Fibroblast of skin of scalp (primary cell): ENCODE data around the gene CACNA2D3.

Source experiments
- DNase-seq: peaks from one replicate; pipeline ENCODE4 v3.0.0-alpha.2; 2013

Gene CACNA2D3

DNA sequence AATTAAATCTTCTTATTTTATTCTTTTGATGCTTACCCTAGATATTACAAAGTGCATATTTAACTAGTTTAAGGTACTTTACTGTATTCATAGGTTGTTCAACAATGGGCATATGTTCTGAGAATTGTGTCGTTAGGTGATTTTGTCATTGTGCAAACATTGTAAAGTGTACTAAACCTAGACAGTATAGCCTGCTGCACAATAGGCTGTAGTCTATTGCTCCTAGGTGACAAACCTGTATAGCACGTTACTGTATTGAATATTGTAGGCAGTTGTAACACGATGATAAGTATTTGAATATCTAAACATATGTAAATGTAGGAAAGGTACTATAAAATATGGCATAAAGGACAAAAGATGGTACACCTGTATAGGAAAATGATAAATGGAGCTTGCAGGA, 100.7 kb downstream of the CACNA2D3 start:
- DNase-seq: no peak

DNA sequence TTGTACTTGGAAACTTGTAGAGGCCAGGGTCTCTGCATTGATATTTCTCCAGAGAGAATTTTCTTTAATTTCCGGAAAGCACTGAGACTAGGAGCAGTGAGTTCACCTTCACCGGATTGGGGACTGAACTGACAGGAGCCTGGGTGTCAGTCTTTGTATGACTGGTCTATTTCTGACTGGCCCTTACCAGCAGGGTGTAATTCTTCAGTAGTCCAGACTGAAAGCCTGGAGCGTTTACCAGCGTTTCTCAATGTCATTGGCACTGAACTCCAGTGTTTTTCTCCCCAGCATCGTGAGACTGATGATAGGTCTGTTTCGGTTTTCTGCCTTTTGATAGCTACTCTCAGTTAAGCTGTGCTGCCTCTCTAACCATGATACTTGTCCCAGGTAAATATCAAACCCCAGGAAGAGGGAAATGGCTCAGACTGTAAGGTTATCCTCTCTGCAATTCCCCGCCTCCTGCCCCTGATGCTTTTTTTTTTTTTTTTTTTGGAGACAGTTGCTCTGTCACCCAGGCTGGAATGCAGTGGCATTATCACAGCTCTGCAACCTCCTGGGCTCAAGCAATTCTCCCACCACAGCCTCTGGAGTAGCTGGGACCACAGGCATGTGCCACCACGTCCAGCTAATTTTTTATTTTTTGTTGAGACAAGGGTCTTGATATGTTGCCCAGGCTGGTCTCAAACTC, 103.6 kb downstream of the CACNA2D3 start:
- no peak for DNase-seq

DNA sequence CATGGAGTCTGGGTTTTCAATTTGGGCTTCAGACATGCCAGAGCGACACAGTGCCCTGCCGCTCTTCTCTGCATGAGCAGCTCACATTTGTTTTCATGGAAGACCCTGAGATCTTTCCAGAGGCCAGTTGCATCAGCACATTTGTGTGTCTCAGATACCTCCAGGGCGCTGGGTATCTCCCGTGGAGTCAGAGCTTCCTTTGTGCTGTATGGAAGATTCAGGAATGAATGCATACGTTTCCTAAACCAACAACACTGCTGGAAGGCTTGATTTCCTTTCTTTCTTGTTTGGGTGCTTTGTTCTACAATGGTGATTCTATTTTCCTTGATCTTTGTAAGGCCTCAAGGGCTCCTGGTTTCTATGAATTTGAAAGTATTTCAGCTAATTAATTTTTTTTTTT, 106.5 kb downstream of the CACNA2D3 start:
- DNase-seq: no peak

DNA sequence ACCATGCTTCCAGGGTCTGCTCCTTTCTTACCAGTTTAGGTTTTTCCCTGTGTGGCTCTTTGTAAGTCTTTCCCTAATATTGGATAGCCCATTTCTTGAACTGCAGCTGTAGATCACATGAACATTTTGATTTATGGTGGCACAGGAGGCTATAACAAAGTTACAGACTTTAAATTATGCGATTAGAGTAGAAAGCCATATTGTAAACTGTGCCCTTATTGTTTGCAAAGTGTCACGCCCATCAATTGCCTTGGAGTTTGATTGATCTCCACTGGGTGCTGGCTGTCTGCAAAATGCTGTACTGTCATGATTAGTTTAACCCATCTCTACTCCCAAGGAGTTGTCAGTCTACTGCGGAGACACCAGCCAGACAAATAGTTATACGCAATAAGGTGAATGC, 110.3 kb downstream of the CACNA2D3 start:
- DNase-seq: no peak

DNA sequence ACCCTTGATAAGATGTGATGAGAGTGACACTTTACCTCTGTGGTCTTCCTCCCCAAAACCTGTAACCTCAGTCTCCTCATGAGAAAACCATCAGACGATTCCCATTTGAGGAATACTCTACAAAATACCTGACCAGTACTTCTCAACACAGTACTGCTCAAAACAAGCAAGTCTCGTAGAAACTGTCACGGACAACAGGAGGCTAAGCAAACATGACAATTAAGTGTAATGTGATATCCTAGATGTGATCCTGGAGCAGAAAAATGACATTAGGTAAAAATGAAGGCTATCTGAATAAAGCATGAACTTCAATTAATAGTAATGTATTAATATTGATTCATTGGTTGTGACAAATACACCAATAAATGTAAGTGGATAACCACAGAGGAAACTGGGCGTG, 113.6 kb downstream of the CACNA2D3 start:
- no peak for DNase-seq

DNA sequence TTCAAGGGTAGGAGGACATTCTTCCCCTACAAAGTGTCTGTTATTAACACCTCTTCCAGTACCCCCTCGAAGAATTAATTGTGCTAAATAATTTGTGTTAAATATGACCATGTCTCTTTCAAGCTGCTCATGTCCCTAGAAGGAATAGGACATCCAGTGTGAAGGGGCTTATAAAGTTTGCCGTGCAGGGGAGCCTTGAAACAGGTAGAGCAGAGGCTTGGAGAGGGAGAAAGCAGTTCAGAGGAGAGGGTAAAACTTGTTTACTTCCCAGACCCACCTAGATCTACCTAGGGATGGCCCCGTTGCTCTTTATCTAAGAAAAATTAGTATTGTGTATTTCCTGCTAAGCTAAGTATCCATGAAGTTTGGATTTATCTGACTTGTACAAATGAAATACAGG, 114.8 kb downstream of the CACNA2D3 start:
- no peak for DNase-seq

DNA sequence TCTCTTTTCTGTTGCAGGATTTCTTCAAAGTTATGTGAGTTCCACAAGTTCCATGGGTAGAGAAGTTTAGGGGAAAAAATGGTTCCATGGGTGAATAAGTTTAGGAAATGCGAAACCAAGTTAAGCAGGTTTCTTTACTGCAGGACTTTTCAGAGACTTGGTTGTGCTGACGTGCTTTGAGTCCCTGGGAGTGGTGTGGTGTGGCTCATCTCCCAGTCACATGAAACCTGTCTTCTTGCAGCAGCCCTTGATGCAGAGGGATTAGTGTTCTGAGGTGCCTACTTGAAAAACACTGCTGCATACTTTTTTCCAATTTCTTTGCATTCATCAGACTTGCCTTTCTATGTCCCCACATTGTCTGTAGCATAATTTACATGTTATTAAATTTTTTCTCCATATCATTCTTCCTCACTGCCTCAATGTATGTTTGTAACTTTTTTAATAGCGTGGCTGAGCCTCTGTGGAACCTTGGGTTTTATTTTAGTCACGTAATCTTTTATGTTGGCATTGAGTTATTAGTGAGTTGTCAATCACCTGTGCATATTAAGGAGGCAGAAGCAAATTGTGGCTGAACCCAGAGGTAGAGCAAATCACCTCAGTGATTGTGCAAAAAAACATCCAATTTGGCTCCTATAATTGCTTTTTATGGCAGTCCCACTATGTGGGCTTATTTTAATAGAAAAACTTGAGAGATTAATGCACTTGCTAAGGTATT, 115.6 kb downstream of the CACNA2D3 start:
- DNase-seq: no peak

DNA sequence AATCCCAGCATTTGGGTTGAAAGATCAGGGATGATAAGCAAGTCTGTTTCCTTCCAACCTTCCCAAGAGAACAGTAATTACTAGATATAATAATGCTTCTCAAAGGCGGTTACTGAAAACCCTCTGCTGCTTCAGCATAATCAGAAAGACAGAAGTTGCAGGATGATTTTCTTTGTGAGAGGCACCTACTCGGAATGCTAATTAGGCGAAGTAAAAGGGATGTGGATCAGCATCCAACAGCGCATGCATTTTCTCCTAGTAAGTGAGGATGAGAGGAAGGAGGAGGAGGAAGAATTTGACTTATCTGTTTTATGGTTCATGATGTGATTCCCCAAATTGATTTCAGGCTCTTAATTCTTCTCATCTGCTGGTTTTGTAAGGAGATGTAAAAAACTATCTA, 118.0 kb downstream of the CACNA2D3 start:
- no peak for DNase-seq

DNA sequence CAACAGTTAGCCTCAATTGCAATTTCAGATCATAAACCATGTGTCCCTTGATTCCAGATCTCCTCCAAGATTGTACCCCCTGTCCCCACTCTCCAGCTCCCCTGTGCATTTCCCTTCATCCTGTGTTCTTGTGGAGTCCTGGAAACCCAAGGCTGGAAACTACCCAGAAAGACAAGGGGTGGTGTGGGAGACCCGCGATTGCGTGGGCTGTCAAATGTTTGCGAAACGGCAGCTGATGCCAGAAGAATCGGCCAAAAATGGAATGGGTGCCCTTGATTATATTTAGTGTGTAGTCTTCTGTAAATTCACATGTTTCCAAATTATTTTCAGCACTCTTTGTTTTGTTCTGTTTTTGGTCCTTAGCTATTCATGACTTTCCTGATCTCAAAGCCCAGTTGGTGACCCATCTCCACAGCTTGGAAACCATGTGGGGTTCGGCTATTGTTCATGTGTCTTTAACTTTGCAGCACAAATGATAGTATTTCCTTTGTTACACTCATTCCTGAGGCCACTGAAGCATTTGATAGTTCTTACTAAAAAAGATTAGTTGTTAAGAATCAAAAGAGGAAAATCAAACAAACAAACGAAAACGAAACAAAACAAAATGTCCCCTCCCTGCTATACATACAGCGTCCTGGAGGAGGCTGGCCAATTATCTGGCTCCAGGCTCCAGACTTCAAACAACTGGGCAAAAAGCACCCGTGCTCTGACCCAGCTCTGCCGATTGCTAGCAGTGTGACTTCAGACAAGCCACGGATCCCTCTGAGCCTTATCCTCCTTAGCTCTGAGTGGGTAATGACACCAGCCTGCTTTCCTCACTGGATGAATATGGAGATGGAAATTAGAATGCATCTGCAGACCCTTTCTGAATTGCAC, 120.9 kb downstream of the CACNA2D3 start:
- no peak for DNase-seq

DNA sequence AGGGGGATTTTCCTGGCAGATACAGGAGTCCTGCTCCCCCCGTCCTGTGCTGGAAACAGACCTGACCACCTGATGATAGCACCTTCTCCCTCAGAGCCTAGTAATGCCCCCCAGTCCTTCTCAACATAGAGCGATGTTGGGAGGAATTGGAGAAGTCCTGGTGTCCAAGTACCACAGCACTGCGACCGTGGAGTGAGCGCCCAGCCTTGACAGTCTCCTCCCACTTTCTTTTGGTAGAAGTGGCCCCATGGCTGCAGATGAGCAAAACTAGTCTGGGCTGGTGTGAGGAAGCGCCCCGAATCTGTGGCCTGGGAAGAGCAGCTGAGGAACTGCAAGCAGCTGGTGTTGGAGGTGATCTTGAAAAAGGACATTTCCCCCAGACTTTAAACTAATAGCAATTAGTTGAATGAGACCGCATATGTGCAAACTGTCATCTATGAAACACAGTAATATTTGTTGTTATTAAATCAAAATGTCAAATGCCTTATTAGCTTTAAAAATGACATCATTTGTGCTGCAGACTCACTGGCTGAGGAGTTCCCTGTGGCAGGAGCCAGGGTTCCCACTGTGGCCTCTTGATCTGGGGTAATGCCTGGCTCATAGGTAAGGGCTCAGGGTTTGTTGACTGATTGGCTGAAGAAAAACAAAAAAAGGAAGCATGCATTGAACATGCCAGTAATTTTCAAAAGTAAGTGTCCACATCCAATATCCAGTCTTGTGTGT, 121.8 kb downstream of the CACNA2D3 start:
- DNase-seq: no peak

DNA sequence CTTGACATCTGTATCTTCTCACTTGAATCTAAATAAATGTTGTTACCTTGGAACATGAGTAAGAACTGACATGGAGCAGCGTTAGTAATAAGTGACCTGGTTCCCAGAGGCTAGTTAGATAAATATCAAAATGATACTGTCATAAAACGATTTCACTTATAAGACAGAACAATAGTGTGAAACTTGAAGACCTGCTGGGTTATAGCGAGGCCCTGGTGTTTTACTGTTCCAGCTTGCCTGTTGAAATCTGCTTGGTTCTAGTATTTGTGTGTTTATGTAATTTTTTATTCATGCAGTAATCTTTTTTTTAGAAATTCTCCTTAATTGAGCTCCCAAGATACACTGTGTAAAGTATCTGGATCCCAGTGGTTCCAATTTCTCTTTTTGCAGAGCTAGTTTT, 129.4 kb downstream of the CACNA2D3 start:
- DNase-seq: no peak

DNA sequence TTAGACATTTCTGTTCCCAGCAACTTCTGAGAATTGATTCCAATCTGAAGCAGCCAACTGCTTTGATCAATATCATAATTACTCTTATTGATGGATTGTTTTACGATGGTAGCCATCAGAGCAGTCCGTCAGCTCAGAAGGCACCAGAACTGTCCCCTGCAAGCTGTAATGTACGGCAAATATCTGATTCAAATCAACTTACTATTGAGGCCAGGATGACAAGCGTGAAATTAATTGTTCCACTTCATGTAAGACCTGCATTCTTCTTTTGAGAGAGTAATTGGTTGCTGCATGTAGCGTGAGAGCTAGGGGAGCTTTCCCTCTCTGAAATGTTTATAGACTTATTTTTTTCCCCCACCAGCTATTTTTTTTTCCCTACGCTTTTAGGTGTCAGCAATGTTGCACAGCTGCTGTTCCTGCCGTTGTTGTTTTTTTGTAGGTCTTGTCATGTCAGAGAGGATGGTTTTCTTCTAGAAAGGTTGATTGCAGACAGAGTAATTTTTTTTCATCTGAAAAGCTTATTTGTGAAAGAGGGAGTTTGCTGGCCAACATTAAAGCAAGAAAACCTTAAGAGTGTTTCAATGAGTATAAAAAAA, 134.9 kb downstream of the CACNA2D3 start:
- DNase-seq: no peak

DNA sequence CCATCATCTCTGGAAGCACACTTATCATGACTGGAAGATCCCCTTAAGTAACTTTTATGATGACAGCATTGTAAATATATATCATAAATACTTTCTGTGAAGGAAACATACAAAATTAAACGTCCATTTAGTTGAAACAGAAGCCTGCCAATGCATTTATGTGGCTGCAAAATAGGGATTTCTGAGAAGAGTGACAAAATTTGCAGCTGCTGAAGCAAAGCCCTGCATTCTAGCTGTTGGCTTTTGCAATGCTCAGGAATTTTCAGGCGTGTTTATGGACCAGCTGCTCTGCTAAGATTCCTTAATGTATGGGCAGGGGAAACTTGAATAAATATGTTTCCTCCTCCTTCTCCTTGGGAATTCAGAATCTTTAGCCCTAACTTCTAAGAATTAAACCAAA, 137.3 kb downstream of the CACNA2D3 start:
- DNase-seq: no peak

DNA sequence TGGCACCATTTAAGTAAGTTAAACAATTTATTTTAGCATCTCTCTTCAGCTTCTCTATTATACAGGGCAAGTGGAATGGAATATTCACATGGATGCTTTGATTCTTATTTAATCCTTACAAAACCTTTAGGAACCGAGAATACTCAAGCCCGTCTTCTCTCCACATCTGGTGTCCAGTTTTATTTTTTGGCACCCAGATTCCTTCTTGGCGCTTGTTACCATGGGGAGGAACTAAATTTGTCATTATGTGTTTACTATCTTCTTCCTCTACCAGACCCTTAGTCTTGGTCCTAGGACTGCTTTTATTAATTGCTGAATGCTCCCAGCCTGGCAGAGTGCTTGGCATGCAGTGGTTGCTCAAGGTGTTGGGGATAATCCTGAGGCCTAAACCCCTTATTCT, 138.8 kb downstream of the CACNA2D3 start:
- DNase-seq: no peak

DNA sequence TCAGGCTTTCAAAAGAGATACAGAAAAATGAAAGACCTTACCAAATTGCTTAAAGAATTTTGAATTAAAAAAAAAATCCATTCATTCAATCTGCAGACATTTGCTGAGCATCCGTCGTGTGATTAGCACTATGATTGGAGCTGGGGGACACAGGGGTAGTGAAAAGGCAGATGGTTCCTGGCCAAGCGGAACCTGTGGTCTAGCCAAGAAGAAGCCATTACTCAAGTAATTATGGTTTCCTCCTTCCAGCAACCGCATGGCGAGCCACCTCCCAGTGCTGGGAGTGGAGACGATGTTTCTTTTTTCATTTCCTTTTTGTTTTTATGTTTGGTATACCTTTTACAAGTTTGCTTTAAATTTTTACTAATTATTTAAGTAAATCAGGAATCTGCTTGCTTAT, 140.2 kb downstream of the CACNA2D3 start:
- DNase-seq: no peak

DNA sequence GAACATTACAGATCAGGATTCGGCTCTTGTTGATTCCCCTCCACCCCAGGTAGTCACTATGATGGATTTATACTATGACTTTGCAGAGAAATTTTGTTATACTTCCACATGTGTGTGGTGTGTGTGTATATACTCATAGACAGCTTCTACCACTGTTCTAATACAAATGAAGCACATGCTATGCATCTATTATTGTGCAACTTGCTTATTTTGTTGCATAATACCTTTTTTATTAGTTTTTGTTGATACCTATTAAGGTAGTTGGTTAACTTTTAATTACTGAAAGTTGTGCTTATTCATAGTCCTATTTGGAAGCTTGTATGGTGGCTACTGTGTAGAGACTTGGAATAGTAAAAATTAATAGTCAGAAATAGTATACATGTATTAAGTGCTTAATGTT, 140.6 kb downstream of the CACNA2D3 start:
- no peak for DNase-seq

DNA sequence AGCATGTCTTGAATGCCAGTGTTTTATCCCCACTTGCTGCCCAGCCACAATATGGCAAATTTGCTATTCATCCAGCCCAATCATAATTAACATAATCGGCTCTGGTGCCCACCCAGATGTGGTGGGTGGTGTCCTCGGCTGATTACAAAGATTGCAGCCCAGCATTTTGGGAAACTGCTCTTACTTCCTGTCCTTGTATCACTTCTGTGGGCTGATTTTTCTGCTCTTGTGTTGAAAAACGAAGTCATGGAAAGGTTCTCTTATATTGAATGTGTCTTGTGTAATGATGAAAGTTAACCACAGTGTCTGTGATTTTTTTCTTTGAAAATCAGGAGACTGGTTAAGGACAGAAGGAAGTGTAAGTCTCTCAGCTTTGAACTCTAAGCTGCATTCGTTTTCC, 141.7 kb downstream of the CACNA2D3 start:
- DNase-seq: no peak

DNA sequence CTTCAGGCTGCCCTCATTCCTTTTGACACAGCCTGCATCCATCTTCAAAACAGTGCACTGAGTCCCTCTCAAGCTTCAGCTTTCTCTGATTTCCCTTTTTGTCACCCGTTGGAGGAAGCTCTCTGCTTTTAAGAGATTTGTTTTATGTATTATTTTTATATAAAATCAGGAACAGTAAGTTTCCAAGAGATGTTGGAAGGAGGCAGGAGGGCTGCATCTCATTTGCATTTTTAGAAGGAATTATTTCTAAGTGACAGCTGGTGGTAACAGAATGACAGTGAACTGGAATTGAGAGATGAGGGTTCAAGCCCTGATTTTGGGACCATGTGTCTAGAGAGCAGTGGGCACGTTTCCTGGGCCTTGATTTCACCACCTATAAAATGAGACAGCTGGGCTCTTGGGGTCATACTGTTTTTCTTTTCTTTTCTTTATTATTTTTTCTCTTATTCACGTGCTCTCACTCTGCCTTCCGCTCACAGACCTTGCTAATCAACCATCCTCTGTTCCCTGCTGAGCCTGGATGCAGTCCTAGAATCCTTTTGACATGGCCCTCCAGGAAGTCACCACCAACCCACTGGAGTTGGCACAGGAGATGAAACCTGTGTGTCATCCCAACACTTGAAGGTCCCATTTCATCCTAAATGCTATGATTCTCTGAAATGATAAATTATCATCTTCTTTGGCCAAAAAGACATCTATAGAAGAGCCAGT, 148.6 kb downstream of the CACNA2D3 start:
- no peak for DNase-seq

DNA sequence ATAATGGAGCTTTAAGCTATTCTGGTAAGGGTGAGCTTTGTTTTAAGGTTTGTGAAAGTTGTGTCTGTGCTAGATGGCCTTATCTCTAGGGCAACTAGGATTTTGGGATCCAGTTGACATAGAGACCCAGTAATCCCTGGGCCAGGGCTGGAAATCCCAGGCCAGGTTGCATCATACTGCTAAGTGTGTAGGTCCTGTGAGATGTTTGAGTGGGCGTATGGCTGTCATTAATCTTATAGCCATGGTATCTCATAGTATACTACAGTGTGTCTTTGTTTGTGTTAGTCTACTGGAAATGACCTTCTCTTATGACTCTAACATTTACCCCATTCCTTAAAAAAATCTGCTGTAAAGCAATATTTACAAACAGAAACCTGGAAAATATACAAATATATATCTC, 151.4 kb downstream of the CACNA2D3 start:
- DNase-seq: no peak

DNA sequence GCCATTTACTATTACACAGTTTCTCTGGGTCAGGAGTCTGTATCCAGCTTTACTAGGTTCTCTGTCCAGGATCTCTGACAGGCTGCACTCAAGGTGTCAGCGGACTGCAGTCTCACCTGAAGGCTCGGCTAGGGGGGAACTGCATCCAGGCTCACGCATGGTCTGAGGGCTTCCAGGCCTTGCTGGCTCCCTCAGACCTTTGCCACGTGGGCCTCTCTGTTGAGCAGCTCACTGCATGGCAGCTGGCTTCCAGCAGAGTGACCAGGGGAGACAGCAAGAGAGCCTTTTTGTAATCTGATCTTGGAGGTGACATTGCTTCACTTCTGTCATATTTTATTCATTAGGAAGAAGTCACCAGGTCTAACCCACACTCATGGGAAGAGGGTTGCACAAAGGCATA, 152.3 kb downstream of the CACNA2D3 start:
- no peak for DNase-seq

DNA sequence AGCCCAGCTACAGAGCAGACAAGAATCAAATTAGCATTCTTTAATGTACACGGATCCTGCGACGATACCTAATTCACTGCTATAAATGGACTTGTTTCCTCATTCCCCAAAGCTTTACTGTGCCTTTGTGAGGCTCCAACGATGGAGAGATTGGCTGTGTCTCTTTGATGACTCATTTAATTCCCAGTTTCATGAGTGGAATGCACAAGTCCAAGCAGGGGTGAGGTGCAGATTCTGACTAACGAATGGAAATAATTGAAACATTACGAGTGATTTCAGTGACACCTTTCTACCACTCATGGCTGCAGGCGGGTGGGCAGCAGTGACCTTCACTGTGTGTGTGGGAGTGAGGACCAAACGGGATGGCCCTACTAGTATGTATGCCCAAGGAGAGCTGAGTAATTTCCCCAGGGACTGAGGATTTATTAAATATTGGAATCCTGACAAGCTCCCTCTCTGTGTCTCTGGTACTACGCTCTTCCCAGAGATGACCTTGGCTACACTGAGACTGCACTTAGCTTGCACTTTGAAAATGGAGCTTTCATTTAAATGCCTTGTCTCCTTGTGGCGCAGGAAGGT, 156.7 kb downstream of the CACNA2D3 start:
- peak; percentile 15 for DNase-seq
